ENCODE data around the gene HNRNPH2. TPM values are rescaled to one million over a fixed set of nuclear protein-coding genes. Genes with fewer than 3 reads are reported as not detected.
A peak's percentile ranks its signal among the peaks of the same experiment; 100 is the strongest.

Gene HNRNPH2
- polyA plus RNA-seq (2013, experiment 1 of 2; ENCODE audit: insufficient read length) = 66.1 TPM
- polyA plus RNA-seq (2013, experiment 2 of 2; ENCODE audit: insufficient read length) = 71.8 TPM

GRCh38 chrX:101407748-101408531 lies at the start of gene HNRNPH2, which contains the start of gene GLA:
TSS of gene HNRNPH2 (plus strand) at chrX:101408222. CDS start at chrX:101411989, 3,767 bp downstream.
TSS of gene GLA (minus strand) at chrX:101407925. CDS start at chrX:101407903, 22 bp downstream.
- DNase-seq = peak; percentile 98

GRCh38 chrX:101359966-101360365 lies 48.1 kb upstream of the HNRNPH2 start:
- DNase-seq = peak; percentile 30

DNA sequence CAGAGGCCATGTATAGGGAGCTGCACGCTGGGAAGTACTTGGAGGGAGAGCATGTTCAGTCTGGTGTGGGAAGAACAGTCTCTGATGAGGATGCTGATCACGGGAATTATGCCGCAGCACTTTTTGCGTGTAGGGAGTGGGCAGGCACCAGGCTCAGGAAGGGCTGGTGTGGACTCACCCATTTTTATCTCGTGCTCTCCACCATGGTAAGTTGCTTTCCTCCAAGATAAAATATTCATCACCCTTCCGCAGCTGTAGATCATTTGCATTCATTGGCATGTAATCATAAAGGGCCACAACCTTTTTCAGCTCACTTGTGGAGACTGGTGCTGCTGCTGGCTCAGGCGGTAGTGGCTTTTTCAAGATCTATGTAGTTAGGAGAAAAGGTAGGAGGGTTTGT lies 47.6 kb upstream of the HNRNPH2 start:
- no peak for DNase-seq

- no peak for DNase-seq
These were observed 45.9 kb upstream of the HNRNPH2 start for GRCh38 chrX:101362116-101362515.

GRCh38 chrX:101362757-101363156 lies 45.3 kb upstream of the HNRNPH2 start:
- DNase-seq = no peak

DNA sequence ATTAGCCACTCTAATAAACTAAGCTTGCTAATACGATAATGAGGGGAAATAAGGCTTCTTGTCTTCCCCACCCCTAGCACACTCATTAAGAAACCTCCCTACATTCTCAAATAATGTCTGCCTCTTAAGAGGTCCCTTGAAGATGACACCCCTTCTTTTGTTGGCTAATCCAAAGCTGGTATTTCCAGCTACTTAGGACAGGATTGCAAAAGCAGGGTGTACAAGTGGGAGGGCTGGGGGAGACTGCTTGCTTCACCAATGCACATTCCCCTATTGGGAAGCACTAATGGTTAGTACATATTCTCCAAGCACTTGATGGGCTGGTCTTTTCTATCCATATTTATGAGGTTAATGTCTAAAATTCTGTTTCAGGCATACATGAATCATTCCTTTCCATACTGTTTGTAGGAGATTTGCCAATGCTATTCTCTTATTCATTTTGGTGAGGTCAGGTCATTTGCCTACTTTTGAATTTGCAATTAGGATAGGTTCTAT lies 42.7 kb upstream of the HNRNPH2 start:
- no peak for DNase-seq

DNA sequence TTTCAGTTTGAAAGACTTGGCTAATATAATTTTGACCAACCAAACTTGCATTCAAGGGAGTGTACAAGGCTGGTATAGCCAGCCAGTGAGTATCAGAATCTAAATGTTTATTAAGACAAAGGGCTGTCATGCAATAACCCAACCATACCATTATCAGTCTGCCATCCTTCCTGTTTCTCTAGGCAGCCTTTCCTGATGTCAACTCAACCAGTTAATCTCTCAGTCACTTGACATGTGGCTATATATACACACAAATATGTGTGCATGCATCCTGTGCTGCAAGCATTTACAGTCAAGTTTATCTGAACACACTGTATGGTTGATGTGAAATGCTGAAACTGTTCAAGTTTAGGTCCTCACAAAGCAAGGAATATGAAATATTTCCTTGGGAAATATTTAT lies 39.2 kb upstream of the HNRNPH2 start:
- DNase-seq = no peak

- no peak for DNase-seq
These were observed 38.3 kb upstream of the HNRNPH2 start for GRCh38 chrX:101369687-101370086.

DNA sequence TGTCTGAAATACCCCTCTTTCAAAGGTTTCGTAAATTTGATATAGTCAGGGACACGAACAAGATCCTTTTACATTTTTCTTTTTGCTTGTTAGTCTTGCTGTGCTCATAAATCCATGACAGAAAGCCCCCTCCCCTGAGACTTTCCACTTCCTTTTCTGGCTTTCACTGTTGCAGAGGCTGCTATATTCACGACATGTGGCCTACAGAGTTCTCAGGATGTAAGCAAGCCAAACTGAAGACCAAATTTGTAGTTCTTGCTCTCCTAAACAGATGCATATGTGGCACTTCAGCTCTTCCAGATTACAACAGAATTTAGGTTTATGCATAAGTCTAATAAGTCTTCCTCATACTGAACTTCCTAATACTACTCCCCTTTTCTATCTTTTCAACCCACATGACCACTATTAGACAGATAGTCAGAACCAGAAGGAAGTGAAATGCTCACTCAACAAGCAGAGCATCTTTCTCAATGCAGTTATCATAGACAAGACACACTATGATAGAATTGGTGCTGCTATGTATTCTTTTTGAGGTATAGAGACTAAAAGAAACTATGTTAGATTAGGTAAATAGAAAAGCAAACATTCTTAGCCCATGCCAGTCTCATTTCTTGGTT lies 37.0 kb upstream of the HNRNPH2 start:
- DNase-seq = no peak

- DNase-seq = no peak
These were observed 30.5 kb upstream of the HNRNPH2 start for GRCh38 chrX:101377547-101377946.

DNA sequence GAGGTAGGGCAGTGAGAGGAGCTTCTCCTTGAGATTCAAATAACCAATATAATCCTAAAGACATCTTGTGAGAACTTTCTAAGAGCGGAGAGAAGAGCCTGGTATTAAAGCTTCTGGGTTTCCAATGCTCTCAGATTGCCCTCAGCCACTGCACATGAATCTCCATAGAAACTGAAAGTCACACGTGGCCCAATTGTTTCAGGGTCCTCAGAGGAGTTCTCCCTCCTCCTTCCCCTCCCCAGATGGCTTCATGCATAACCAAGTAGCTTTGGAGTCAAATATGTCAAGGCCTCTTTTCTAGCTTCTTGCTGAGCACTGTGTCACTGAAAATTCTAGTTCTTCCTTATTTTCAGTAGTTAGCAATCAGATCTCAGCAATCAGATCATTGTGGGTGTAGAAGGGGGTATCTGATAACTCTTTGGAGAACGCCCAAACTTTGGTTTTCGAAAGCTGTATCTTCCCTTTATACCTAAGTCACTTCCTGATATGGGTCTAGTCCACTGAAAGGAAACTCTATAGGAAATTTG lies 24.3 kb upstream of the HNRNPH2 start:
- no peak for DNase-seq

GRCh38 chrX:101385026-101385684 lies 22.9 kb upstream of the HNRNPH2 start:
- no peak for DNase-seq

DNA sequence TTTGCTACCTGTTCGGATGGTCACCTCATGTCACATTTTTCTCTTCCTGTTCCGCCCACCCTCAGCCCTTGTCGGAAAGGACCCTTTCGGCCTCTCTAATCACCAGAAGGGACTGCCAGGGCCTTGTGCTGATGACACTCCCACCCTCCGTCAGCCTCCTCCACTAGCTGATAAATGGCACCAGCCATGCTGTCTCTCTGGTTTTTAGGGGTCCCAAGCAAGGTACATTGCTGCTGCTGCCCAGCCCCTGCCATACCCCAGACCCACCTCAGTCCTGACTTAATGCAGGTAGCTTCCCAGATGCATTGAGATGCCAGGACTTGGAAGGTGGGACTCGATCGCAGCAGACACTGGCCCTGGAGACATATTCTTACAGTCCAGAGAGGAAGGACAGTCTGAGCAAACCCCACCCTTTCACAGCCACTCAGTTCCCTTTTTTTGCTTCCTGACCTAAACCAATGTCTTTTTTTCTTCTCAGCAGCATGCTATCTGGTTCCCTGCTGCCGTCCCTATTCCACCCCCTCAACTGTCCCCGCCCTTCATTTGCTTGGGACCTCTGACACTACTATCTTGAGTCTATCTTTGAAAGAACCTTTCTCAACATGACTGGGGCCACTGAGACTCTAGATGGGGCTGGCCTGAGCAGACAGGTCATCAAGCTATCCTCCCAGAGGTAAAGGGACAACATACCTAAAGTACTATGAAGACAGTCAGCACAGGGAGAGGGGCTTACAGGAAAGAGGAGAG lies 22.1 kb upstream of the HNRNPH2 start, which contains the start of gene BTK:
Gene BTK (minus strand): TSS at position 397 of the 747 bp plus-strand sequence. CDS start 10,907 bp downstream, outside the sequence.
- DNase-seq = no peak

GRCh38 chrX:101386542-101386885 lies 21.5 kb upstream of the HNRNPH2 start:
- DNase-seq = no peak

- DNase-seq = no peak
These were observed 19.4 kb upstream of the HNRNPH2 start for GRCh38 chrX:101388604-101389003.

DNA sequence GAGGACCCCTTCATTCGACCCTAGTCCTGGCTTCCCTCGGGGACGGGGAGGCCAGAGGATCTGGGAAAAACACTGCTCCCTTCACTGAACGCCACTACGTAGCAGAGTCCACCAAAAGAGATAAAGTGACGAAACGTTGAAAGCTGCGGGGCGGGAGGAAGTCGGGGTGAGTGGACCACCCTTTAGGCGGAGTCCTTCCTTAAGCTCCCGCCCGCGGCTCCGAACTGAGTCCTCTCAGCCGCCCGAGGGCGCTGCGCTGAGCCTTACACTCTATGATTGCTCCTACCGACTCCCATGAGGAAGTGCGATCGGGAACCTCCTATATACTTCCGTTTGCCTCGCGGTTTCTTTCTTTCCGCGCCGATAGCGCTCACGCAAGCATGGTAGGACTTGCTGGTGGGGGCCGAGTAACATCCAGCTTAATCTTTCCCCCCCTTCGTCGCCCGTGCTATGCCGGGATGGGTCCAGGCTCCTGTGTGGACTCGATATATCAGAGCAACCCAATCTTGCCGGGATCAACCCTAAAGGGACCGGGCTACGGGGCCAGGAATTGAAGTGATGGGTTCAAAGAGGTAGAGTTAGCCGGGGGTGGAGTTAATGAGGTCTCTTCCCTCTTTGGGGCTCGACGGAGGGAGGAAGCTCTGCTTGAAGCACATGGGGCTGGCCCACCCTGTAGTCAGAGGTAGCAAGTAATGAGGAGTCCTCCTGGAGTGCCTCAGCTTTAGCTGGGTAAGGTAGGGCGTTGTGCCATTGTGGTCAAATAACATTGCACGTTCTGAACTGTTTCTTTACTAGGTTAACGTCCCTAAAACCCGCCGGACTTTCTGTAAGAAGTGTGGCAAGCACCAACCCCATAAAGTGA lies 17.1 kb upstream of the HNRNPH2 start, which contains the start of gene RPL36A:
Gene RPL36A (plus strand): TSS at position 348 of the 862 bp plus-strand sequence. CDS start 33 bp downstream, at position 381.
- DNase-seq = peak; percentile 90

DNA sequence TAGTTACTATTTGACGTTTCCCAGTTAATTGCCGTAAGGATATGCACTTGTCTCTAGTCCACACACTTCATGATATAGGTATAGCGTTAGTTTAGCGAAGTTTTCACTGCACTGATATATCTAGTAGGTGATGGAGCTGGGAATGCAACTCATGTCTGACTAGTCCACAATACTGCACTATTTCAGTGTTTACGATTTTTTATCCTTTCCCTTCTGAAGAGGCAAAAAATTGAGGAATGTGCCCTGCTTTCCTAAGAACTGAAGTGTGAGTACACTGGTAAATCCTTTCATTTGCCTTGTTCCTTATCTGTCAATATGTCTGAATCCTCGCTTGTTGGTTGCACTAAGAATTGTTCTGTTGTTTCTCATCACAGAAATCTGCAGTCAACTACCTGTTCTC lies 16.2 kb upstream of the HNRNPH2 start:
- no peak for DNase-seq

DNA sequence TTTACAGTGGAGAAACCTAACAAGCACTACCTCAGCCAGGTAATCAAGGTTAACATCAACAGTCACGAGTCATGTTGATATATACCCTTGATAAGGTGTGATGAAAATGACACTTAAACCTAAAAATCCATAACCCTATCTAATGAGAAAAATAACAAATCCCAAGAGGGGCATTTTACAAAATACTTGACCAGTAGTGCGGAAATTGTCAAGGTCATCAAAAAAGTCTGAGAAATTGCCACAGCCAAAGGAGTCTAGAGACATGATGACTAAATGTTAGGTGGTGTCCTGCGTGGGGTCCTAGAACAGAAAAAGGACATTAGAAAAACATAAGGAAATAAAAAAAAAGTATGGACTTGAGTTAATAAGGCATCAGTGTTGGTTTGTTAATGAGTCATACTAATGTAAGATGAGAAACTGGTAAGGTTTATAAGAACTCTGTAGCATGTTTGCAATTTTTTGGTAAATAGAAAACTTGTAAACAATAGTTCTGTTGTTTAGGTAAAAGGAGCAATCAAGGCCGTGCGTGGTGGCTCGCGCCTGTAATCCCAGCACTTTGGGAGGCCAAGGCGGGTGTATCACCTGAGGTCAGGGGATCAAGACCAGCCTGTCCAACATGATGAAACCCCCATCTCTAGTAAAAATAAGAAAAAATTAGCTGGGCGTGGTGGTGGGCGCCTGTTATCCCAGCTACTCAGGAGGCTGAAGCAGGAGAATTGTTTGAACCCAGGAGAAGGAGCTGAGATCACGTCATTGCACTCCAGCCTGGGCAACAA lies 14.3 kb upstream of the HNRNPH2 start:
- DNase-seq = no peak

DNA sequence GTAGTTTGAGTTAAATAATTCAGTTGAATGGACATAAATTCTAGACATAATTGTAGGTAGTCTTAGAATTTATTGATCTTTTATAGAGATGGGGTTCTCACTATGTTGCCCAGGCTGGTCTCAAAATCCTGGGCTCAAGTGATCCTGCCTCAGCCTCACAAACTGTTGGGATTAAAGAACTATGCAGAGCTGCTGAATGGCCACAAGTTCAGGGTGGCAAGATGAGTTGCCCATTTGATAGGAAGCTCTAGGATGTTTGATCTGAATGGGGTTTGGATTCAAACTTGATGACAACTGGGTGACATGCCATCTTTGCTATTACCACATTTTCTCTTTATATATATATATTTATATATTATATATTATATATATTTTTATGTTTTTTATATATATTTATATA lies 13.7 kb upstream of the HNRNPH2 start:
- DNase-seq = no peak

DNA sequence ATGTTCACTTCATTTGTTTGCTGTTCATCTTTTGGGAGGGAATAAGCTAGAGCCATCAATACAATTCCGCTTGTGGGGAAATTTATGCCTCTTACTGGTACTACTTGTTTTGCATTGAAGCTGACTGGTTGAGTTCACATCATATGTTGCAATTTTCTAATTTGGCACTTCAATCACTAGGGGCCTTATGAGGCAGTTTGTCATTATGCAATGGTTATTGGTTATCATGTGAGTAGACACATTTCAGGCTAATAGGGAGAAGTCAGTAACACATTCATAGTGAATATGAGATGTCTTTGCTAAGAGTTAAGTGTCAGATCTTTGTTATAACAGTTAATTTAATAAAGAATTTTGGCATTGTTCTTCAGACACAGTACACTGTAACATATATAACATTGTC lies 12.2 kb upstream of the HNRNPH2 start:
- no peak for DNase-seq

Data from fibroblast of skin of back (primary cell).